DMS153 (cell line): Measurements from ENCODE around the gene KDM6B.
"Not testable (repeated sequence)": the region's sequence is repeated elsewhere in the genome, so short reads cannot be mapped to it uniquely, and the experiment has no call there.

ENCODE experiments used
- DNase-seq: peaks from one replicate; lab custom pipeline; 2025; lab: John Stamatoyannopoulos, UW

The KDM6B gene

GRCh38 chr17:7852919-7853690, 19.1 kb downstream of the KDM6B start:
- DNase-seq: no peak

DNA sequence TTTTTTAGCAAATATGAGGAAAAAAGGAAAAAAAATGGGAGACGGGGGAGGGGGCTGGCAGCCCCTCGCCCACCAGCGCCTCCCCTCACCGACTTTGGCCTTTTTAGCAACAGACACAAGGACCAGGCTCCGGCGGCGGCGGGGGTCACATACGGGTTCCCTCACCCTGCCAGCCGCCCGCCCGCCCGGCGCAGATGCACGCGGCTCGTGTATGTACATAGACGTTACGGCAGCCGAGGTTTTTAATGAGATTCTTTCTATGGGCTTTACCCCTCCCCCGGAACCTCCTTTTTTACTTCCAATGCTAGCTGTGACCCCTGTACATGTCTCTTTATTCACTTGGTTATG, 19.6 kb downstream of the KDM6B start:
- DNase-seq: no peak

DNA sequence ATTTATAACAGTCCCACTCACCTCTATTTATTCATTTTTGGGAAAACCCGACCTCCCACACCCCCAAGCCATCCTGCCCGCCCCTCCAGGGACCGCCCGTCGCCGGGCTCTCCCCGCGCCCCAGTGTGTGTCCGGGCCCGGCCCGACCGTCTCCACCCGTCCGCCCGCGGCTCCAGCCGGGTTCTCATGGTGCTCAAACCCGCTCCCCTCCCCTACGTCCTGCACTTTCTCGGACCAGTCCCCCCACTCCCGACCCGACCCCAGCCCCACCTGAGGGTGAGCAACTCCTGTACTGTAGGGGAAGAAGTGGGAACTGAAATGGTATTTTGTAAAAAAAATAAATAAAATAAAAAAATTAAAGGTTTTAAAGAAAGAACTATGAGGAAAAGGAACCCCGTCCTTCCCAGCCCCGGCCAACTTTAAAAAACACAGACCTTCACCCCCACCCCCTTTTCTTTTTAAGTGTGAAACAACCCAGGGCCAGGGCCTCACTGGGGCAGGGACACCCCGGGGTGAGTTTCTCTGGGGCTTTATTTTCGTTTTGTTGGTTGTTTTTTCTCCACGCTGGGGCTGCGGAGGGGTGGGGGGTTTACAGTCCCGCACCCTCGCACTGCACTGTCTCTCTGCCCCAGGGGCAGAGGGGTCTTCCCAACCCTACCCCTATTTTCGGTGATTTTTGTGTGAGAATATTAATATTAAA, 20.2 kb downstream of the KDM6B start:
- DNase-seq: no peak

GRCh38 chr17:7854851-7855659, 21.0 kb downstream of the KDM6B start, which contains the start of gene TMEM88:
TMEM88 (plus strand) TSS chr17:7855066; CDS start chr17:7855075, 9 bp downstream.
- no peak for DNase-seq

GRCh38 chr17:7855660-7856010, 21.6 kb downstream of the KDM6B start:
- no peak for DNase-seq

DNA sequence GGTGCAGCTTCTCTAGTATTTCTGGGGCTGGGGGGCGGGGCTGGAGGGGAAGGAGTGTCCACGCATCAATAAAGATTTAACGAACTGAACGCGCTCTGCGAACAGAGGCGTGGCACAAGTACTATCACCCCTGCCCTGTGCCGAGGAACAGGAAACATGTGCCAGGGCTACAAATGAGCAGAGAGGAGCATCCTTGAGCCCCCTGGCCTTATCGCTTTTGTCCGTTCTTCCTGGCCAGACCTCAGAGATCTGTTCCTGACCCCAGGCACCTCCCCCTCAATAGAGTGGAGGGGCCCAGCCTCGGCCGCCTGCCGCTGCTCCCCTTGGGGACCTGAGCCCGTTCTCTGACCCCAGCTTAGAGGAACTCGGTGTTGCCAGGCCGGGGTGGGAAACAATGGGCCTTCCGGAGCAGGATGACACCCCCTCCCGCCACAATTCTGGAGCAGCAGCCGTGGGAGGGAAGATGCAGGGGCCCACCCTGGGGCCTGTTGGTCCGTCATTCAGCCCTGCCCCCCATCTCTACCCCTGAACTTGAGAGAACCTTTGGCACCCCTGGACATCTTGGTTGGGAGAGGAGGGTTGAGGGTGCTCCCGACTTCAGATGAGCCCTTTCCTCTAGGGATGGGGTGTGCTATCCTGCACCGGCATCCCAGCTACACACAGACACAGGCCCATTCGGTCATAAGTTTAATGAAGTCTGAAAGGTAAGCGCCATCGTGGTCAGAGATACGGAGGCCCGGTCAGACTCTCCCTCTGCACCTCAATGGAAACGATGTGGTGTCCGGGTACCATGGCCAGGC, 22.2 kb downstream of the KDM6B start:
- no peak for DNase-seq

DNA sequence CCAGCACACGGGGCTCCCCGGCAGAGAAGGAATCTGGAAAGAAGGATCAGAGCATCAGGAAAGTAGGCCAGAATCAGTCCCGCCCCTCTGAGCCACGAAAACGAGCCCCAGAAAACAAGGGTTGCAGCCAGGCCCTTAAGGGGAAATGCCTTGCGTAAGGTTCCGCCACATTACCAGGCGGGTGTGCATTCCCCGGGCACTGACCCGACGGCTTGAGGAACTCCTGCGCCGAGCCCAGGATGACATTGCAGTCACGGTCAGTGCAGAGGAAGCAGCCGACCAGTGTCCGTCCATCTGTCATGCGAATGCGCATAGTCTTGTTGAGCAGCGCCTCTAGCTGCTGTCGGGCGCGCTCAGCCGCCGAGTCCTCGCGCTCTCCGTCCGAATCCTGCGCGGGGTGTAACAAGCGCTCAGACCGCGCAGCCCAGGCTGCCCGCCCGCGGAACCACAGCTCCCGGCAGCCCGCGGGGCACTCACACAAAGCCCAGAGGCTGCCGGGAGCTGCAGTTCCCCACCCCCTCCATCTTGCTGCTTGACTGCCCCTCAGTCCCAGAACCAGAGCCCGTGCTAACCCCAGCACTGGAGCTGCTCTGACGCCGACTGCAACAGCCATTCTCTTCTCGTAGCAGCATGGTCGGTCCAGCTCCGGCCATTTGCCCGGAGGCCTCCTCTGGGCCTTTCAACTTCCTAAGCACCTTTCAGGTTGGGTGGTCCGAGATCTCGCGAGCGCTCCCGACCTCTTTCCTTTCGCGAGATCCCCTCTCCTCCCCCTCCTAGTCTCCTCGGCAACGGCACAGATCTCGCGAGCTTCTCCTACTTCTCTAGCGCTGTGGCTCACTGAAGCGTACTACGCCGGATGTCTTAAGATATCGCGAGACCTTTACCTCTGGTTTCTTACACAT, 23.0 kb downstream of the KDM6B start, which contains the start of gene NAA38:
Gene NAA38, minus strand, starts transcription at position 749 of the 902 bp plus-strand sequence. Its CDS starts 96 bp downstream, at position 653.
- peak; percentile 95 for DNase-seq

DNA sequence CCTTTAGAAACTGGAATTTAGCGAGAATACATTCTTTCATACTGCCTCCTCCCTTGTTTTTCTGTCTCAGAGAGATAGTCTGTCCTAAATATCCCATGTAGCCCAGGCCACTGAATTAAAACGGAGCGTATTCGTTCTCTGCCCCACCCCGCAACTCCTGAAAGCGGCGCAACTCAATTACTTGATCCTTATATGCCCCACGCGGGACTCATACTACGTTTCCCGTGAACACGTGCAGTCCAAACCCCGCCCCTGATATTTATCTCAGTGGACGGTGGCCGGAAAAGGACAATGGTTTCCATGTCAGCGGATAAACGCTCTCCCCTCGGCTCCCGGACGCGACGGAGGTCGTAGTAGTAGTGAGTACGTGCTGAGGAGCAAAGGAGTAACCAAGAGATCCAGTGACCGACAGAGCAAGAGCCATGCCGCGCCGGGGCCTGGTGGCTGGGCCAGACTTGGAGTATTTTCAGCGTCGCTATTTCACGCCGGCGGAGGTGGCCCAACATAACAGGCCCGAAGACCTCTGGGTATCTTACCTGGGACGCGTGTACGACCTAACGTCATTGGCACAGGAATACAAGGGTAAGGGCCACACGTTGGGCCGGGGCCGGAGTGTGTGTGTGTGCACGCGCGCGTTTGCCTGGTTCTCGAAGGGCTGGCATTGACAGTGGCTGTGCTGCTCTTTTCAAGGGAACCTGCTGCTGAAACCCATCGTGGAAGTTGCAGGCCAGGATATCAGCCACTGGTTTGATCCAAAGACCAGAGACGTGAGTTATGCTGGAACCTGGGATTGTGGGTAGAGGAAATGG, 23.9 kb downstream of the KDM6B start, which contains the start of gene CYB5D1:
Gene CYB5D1, plus strand, starts transcription at position 291 of the 809 bp plus-strand sequence. Its CDS starts 132 bp downstream, at position 423.
- DNase-seq: peak; percentile 82

- DNase-seq: no peak
These were observed 24.4 kb downstream of the KDM6B start for GRCh38 chr17:7858522-7858810.

DNA sequence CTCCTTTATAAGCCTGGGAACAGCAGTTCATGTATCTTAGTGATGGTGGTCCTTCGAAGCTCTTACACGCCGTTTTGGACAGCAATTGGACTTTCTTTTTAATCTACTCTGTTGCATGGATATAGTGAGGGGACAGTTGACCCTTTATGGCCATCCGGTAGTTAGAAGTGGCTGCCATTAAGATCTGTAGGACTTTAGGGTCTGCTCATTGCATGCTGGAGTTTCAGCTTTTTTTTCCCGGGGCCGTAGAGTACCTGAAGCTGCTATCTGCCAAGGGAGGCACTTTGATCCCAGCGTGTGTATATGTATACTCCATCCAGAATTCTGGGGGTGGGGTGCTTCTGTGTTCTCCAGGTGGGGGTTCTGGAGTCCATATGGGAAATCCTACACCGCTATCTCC, 25.0 kb downstream of the KDM6B start:
- no peak for DNase-seq

DNA sequence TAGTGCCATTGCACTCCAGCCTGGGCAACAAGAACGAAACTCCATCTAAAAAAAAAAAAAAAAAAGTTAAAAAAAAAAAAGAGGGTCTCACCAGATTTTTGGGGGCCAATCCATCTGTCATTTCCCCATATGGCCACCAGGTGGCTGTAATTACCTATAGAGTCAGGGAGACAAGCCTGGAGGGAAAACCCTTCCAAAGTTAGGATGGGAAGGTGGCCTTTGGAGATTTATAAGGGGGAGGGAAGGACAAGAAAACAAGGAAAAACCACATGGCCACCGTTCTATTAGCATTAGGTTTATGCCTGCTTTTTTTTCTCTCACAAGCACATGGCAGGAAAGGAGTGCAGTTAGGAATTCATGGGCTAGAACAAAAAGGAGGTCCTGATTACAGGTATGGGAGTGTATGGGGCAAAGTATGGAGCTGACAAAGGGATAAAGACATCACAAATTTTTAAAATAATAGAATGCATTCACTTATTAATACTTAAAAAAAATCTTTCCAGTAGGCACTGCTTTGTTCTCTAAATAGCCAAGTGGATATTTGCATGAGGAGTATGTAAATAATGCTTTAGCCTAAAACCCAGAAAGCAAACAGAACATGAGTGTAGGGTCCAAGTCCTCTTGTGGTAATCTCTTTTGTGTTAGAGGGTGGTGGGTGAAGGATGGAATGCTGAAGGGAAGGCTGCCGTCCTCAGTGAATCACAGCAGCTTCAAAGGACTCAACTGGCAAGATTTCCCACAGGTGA, 28.8 kb downstream of the KDM6B start:
- no peak for DNase-seq

GRCh38 chr17:7864384-7864783, 30.4 kb downstream of the KDM6B start:
- DNase-seq: not testable (repeated sequence)

- no peak for DNase-seq
These were observed 31.1 kb downstream of the KDM6B start for GRCh38 chr17:7864995-7865650.

DNA sequence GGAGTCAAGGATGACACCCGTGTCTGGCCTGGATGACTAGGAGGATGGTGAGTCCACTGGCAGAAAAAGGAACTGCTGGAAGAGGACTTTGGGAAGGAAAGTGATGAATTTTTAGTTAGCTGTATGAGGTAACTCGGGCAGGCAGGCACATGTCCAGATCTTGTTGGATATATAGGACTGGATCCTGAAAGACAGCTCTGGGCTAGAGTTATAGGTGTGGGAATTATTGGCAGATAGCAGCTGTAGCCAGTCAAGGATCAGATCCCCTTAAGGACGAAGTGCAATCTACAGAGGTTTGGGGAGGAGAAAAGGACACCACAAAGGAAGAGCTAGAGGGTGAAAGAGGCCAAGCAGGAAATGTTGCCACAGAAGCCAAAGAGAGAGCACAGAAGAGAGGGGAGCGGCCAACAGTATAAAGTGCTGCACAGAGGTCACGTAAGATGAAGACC, 33.9 kb downstream of the KDM6B start:
- no peak for DNase-seq

GRCh38 chr17:7873051-7873450, 39.0 kb downstream of the KDM6B start:
- DNase-seq: no peak

DNA sequence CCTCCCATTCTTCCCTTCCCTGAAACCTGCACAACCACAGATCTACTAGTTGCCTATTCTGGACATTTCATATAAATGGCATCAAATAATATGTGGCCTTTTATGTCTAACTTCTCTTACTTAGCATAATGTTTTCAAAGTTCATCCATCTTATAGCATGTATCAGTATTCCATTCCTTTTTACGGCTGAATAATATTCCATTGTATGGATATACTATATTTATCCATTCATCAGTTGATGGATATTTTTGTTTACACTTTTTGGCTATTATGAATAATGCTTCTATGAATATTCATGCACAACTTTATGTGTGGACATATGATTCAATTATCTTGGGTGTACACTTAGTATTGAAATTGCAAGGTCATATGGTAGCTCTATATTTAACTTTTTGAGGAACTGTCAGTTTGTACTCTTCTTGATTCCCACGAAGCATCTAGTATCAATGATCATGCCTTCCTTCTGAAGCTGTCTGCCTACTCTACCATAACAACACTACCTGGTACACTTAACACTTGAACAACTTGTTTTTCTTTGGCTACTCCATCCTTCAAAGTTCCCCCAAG, 41.9 kb downstream of the KDM6B start:
- DNase-seq: no peak

GRCh38 chr17:7878234-7878633, 44.2 kb downstream of the KDM6B start:
- no peak for DNase-seq
